HuH-7 (cell line): Measurements from ENCODE around the gene SYNGAP1.
"Not testable (repeated sequence)": the region's sequence is repeated elsewhere in the genome, so short reads cannot be mapped to it uniquely, and the experiment has no call there.

Experiments used
- DNase-seq: peaks from one replicate; pipeline ENCODE4 v3.0.0; 2011; ENCODE audit warnings: low spot score

The SYNGAP1 gene

DNA sequence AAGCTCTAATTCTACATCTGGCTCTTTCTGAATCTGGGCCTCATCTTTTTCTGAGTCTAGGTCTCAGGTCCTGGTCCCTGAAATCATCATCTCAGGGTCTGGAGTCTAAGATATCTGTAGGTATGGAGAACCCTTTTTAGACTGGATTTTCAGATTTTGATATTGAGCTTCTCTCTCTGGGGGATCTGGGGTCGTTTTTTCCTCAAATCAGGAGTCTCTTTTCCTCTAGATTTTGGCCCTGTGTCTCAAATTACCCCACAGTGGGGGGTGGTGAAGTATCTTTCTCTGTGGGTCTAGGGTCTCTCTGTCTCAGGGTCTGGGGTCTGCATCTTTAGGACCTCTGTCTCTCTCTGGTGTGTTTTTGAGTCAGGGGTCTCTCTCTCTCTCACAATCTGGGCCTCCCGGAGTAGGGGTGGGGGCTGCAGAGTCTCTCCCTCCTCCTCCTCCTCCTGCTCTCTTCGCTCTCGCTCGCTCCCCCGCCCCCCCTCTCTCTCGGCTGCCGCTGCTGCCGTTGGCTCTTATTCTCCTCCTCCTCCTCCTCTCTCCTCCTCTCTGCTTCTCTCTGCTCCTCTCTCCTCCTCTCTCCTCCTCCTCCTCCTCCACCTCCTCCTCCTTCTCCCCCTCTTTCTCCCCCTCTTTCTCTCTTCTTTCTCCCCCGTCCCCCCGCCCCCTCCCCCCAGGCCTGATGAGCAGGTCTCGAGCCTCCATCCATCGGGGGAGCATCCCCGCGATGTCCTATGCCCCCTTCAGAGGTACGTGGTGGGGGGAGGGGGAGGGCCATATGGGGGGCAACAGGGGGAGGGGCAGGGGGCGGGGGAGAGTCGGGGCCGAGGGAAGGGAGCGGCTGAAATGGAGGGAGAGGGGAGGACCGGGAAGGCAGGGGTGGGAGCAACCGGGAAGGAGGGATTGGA lies at the start of gene SYNGAP1:
SYNGAP1 (plus strand) TSS at position 486 of the 911 bp plus-strand sequence; CDS start at position 686, 200 bp downstream.
- no peak for DNase-seq

DNA sequence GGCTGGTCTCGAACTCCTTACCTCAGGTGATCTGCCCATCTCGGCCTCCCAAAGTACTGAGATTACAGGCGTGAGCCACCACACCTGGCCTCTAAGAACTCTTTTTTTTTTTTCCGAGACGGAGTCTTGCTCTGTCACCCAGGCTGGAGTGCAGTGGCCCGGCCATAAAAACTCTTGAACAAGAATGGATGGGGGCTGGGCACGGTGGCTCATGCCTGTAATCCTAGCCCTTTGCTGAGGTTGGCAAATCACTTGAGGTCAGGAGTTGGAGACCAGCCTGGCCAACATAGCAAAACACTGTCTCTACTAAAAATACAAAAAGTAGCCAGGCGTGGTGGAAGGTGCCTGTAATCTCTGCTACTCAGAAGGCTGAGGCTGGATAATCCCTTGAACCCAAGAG lies 48.0 kb upstream of the SYNGAP1 start:
- DNase-seq = not testable (repeated sequence)

DNA sequence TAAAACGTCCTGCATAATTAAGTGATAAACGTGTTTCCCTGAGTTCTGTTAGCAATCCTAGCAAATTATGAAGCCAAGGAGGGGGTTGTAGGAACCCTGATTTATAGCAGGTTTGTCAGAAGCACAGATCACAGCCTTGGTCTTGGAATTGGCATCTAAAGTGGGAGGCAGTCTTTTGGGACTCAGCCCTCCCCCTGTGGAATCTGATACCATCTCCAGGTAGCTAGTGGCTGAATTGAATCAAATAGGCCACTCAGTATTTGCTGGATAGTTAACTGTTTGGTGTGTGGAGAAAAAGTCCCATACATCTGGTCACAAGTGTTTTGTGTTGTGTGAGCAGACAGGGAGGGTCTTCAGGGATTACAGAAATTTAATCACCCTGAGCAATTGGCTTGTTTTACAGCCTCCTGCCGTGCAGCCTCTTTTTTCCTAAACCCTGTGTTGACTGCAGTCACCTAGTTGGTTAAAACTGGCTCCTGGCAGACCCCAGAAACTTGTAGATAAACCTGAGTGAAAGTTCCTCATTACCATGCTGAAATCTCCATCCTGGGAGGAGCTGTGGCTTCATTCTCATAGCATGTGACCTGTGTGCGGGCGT lies 47.2 kb upstream of the SYNGAP1 start:
- no peak for DNase-seq

DNA sequence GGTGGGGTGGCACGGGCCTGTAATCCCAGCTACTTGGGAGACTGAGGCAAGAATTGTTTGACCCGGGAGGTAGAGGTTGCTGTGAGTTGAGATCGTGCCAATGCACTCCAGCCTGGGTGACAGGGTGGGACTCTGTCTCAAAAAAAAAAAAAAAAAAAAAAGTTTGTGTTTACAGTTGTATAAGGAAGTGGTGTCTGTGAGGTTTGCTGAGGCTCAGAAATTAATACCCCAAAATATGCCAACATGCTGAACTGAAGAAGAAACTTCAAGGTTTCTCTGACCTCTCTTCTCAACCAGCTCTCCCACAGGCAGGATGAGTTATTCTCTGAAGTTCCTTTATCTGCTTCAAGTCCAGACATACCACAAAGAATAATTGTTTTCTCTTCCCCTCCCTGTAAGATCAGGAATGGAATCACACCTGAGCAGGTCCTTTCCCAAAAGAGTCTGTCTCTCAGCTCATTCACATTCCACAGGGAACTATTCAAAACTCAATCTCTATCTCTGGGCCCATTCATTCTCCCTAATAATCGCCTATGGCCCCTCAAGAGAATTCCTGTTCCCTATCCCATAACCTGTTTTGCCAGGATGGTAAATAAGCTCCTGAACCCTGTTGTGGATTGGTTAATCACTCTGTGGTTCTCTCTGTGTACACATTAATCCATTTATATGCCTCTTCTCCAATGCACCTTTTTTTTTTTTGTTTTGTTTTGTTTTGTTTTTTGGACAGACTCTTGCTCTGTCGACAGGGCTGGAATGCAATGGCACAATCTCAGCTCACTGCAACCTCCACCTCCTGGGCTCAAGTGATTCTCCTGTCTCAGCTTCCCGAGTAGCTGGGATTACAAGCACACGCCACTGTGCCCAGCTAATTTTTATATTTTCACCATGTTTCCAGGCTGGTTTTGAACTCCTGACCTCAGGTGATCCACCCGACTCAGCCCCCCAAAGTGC lies 45.6 kb upstream of the SYNGAP1 start:
- DNase-seq = no peak

DNA sequence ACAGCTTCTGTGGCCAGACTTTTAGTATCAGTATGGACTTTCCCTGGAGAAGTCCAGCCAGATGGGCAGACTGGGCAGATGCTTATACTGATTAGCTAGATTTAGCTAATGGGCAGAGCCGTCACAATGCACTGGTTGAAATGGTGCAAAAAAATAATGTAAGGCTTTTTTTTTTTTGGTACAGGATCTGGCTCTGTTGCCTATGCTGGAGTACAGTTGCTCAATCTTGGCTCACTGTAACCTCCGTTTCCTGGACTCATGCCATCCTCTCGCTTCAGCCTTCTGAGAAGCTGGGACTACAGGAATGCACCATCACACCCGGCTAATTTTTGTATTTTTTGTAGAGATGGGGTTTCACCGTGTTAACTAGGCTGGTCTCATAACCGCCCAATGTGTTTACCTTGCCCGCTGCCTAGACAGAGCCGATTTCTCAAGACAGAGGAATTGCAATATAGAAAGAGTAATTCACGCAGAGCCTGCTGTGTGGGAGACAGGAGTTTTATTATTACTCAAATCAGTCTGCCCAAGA lies 44.7 kb upstream of the SYNGAP1 start:
- no peak for DNase-seq

DNA sequence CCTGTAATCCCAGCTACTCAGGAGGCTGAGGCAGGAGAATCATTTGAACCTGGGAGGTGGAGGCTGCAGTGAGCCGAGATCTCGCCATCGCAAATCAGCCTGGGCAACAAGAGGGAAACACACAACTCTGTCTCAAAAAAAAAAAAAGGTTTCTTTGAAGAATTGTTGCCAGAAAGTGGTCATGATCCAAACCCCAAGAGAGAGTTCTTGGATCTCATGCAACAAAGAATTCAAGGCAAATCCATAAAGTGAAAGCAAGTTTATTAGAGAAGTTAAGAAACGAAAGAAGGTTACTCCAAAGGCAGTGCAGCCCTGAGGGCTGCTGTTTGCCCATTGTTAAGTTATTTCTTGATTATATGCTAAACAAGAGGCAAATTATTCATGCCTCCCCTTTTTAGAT lies 42.7 kb upstream of the SYNGAP1 start:
- no peak for DNase-seq

DNA sequence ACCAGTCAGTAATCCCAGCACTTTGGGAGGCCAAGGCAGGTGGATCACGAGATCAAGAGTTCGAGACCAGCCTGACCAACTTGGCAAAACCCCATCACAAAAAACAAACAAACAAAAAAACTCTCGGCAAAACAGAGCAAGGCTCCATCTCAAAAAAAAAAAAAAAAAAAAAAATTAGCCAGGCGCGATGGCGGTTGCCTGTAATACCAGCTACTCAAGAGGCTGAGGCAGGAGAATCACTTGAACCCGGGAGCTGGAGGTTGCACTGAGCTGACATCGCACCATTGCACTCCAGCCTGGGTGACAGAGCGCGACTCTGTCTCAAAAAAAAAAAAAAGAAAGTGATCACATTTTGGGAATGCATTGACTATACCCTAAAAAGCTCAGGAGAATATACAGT lies 40.7 kb upstream of the SYNGAP1 start:
- DNase-seq = not testable (repeated sequence)

DNA sequence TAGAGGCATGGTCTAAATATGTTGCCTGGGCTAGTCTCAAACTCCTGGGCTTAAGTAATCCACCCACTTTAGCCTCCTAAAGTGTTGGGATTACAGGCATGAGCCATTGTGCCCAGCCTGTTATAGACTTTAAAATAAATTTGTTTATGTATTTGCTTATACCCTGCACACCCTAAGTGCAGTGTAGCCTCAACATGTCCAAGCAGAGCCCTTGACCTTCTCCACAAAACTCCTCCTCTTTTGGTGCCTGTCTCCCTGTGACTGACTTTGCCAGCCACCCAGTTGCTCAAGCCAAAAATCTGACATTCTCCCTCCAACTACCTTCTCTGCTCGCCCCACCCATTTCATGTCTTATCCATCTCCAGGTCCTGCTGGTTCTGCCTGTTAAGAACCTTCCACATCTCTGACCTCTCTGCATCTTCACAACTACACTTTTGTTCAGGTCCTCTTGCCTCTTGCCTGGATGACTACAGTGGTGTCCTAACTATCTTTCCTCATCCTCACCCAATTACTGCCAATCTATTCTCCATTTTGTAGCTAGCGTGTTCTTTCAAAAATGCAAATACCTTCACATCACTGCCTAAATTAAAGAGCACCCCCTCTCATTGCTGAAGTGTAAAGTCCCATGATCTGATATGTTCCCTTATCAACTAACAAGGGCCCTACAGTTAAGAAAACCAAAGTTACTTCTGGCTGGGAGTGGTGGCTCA lies 39.4 kb upstream of the SYNGAP1 start:
- DNase-seq = no peak

DNA sequence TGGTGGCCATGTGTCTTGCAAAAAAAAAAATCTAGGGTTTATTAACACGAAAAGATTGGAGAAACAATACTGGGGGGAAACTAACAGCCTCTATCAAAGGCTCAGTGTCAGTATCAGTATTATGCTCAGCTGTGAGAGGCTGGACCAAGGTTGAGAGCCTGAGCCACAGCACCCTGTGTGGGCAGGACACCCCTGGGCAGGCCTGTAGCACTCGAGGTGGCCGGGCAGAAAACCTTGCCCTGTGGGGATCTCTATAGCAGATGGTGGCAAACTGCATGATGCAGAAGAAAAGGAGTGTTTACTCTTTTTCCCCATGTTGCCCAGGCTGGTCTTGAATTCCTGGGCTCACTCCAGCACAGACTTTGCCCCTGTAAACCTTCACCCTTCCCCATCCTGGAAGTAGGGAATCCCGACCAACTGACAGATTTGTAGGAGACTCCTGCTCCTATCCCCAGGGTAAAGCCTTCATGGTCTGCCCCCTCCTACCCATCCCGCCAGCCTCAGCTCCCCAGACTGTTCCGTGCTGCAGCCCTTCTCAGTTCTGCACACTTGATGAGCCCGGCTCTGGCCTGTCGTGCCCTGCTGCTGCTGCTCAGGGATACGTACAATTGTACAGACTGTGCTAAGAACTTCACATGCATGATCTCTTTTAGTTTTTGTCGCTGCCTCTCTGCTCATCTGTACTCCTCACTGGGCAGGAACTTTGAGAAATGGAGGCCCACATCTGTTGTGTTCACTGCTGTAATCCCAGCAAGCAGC lies 36.3 kb upstream of the SYNGAP1 start:
- no peak for DNase-seq

DNA sequence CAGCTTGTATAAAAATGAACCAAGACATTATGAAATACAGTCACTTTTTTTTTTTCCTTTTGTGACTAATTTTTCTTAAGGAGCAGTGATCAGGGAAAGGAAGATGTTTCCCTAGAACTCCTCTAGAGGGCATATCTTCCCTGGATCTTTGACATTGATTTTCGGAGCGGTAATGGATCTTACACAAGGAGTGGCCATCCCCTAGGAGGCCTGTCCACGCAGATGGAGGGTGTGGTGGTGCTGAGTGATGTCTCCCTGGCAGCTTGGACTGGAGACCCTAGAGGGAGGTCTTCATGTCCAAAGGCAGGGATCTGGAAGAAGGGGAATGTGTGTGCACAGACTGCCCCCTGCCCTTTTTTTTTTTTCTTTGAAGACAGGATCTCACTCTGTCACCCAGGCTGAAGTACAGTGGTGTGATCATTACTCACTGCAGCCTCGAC lies 35.3 kb upstream of the SYNGAP1 start:
- no peak for DNase-seq

DNA sequence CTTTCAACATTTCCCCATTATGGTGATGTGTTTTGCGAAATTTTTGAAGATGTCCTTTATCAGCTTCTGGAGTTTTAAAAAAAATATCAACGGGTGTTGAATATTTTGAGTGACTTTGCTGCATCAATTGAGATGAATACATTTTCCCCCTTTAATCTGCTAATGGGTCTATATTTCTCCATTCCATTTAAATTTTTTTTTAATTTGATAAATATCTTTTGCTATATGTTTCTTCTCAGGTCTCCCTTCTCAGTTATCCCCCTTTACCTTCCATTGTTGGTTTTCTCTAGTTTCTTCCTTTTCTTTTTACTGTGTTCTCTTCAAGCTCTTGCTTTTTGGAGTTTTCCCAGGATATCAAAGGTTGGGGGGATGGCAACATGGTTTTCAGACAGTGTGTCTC lies 29.7 kb upstream of the SYNGAP1 start:
- no peak for DNase-seq

DNA sequence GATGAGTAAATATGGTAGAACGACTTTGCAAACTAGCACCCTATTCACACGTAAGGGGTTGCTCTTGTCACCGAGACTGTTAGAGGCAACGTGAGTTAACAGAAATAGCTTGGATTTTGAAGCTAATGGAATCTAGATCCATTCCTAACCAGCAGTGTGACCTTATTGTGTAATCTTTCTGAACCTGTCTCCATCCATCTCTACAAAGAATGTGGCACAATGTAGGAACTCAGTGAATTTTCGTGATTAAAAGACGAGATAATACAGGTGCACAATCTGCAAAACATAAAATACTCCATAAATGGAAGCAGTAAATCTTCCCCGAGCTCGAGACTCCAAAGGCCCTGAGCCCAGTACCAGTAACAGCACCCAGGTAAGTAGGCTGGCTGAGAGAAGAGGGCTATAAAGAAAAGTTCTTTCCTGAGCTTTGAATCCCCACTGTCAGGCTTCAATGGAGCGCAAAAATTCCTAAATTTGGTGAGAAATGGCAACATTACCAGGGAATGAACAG lies 29.0 kb upstream of the SYNGAP1 start:
- DNase-seq = no peak

DNA sequence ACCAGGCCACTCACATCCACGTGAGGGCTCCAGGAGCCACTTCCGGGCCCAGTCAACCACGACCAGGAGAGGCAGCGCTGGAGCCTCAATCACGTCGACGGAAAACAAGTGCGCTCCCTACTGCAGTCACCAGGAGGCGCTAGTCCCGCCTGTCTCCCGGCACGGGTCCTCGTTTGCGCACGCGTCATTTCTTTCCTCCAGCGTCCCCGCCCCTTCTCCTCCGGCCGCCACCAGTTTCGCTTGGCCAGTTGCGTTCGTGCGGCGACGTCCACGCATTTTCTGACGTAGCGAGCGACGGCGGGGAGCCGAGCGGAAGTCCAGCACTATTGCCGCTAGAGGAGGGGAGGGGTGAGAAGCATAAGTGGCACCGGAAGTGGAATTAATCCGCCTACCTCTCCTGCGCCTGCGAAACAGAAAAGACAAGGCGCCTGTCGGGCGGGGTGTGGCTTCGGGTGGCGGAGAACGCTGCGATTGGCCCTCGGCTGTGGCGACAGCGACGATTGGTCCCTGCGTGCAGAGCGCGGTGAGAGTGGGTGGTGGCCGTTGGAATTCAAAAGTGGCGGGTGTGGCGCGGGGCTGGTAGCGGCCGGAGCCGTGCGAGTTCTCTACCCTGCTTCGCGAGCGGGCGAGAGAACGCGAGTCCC lies 28.5 kb upstream of the SYNGAP1 start, which contains the start of gene KIFC1:
KIFC1 (plus strand) TSS at position 546 of the 644 bp plus-strand sequence. CDS start 163 bp downstream, outside the sequence.
- DNase-seq = peak; percentile 82

DNA sequence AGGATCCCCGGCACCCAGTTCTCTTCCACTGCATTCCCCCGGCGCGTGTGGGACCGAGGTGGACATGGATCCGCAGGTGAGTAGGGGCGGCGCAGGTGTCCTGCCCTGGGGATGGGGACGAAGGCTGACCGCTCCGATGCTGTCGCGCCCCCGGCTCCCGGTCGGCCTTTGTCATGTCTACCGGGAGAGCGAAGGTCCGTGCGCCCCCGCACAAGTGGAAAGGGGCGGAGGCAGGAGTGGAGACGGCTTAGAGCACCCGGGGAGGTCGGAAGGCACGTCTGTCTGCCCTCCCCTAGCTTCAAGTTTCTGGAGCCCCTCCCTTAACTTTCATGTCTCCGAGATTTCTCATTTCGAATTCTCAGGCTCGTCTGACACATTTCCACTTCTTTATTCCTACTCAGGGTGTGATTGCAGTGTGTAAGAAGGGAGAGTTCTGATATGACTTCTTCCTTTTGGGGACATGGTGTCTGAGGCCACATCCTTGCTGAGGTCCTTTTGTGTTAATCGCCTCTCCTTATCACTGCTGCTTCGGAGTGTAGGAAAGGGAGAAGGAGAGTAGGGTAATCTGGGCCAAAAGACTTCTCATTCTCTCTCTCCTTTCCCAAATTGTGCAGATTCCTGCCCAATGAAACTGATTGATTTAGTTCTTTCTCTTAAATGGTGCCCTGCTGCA lies 27.8 kb upstream of the SYNGAP1 start:
- no peak for DNase-seq

DNA sequence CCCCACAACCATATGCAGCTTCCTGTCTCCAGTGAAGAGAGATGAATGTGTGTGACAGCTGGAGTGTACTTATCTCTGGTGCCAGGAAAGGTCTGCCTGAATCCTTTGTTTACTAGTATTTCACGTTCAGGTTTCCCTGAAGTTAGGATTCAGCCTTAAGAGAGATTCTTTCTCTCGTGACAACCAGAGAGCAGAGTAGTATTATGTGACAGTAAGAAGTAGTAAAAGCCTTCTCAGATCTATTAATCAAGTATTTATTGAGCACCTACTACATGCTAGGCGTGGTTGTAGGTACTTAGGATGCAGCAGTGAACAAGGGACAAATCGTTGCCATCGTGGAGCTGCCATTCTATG lies 27.3 kb upstream of the SYNGAP1 start:
- no peak for DNase-seq

DNA sequence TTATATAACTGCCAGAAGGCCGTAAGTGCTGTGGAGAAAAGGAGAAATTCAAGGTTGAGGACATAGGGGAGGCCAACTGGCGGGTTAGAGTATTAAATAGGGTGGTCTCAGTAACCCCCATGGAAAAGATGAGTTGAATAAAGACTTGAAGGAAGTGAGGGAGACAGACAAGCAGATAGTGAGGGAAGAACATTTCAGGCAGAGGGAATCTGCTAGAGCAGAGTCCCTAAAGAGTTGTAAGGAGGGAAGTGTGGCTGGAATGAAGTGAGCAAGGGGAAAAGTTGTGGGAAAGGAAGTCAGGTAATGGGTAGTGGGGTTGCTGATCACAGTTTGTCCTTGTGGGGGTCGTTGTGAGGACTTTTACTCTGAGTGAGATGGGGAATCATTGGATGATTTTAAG lies 26.9 kb upstream of the SYNGAP1 start:
- DNase-seq = no peak

DNA sequence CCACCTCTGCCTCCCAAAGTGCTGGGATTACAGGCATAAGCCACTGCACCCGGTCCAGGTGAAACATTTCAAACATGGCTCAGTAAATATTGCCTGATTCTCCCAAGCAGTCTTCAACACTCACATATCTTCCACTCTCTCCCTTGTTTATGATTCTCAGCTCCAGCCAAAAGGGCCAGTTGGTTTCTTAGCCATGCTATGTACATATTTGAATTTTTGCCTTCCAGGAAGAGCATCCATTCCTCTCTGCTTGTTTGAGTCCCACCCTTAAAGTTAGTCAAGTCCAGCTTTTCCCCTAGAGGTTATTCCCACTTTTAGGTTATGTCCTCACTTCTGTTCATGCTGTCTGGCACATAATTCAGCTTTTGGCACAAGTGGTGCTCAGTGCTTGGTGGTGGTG lies 22.3 kb upstream of the SYNGAP1 start:
- no peak for DNase-seq

DNA sequence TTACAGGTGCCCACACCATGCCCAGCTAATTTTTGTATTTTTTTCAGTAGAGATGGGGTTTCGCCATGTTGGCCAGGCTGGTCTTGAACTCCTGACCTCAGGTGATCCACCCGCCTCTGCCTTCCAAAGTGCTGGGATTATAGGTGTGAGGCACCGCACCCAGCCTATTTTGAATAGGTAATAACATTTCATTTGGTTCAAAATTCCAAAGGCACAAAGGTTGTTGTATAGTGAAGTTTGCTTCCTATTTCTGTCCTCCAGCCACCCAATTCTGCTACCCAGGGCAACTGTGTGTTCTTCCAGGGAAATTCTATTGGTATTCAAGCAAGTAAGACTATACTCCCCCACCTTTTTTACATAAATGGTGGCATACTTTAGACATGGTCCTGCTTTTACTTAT lies 21.3 kb upstream of the SYNGAP1 start:
- DNase-seq = not testable (repeated sequence)

DNA sequence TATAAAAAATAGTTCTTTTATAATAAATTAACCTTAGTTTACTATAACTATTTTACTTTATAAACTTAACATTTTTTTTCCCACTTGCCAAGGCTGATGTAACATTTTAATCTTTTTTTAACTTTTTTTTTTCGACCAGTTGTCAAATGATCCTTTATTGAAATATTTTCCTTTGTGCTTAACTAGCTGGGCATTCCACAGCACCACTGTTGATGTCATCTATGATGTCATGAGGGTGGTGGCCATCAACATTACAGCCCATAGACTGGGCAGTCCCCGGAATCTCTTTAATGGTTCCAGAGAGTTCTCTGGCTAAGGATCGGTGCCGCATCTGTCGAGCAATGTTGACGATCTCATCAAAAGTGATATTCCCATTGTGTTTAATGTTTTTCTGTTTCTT lies 20.0 kb upstream of the SYNGAP1 start:
- DNase-seq = not testable (repeated sequence)
